Measurements from ENCODE around the gene TUBB3. TPM values are rescaled to one million over a fixed set of nuclear protein-coding genes. Genes with fewer than 3 reads are reported as not detected.
"Not testable (repeated sequence)": the region's sequence is repeated elsewhere in the genome, so short reads cannot be mapped to it uniquely, and the experiment has no call there.

TUBB3 gene
- total RNA-seq (10 to 100 TPM in 1 of 5 donors, 1 to 10 TPM in 1, under 1 TPM in 1, not detected in 2; 0.29 to 14.5 (median 1.0) TPM), polyA plus RNA-seq (1 to 10 TPM; 2.4 to 8.2 (median 5.0) TPM)
- long read RNA-seq, donor 1, partial matches to known transcripts = 0 of 2 reads
- long read RNA-seq, donor 1, other reads (novel, unspliced or antisense) = 0 of 2 reads
- long read RNA-seq, donor 2, transcript TUBB3-201 (4 exons, 1,769 nt) = major isoform, 8 of 8 reads
- long read RNA-seq, donor 2, partial matches to known transcripts = 0 of 8 reads
- long read RNA-seq, donor 2, other reads (novel, unspliced or antisense) = 0 of 8 reads
- long read RNA-seq, donor 3, partial matches to known transcripts = 0 of 4 reads
- long read RNA-seq, donor 3, other reads (novel, unspliced or antisense) = 0 of 4 reads
- long read RNA-seq, donor 4 = 0 reads
- long read RNA-seq, donor 5, transcript TUBB3-201 (4 exons, 1,769 nt) = major isoform, 6 of 6 reads
- long read RNA-seq, donor 5, partial matches to known transcripts = 0 of 6 reads
- long read RNA-seq, donor 5, other reads (novel, unspliced or antisense) = 0 of 6 reads
- long read RNA-seq, donor 6, transcript TUBB3-201 (4 exons, 1,769 nt) = major isoform, 13 of 13 reads
- long read RNA-seq, donor 6, partial matches to known transcripts = 0 of 13 reads
- long read RNA-seq, donor 6, other reads (novel, unspliced or antisense) = 0 of 13 reads
- long read RNA-seq, donor 7, transcript TUBB3-201 (4 exons, 1,769 nt) = major isoform, 5 of 5 reads
- long read RNA-seq, donor 7, partial matches to known transcripts = 0 of 5 reads
- long read RNA-seq, donor 7, other reads (novel, unspliced or antisense) = 0 of 5 reads
- long read RNA-seq, donor 8, transcript TUBB3-201 (4 exons, 1,769 nt) = major isoform, 7 of 7 reads
- long read RNA-seq, donor 8, partial matches to known transcripts = 0 of 7 reads
- long read RNA-seq, donor 8, other reads (novel, unspliced or antisense) = 0 of 7 reads
- long read RNA-seq, donor 9, partial matches to known transcripts = 0 of 1 reads
- long read RNA-seq, donor 9, other reads (novel, unspliced or antisense) = 0 of 1 reads
- long read RNA-seq, donor 10, partial matches to known transcripts = 0 of 4 reads
- long read RNA-seq, donor 10, other reads (novel, unspliced or antisense) = 0 of 4 reads

- H3K9me3 ChIP-seq = no peaks in the 10 kb centered on the region
- peaks cover 18 to 100% (median 51%) of the 10 kb centered on the region in 3 donors for H3K27me3 ChIP-seq
- DNase-seq = peak; percentile 69 to 92
- no peaks in the 10 kb centered on the region for H3K36me3 ChIP-seq
- no peak for TF ChIP-seq EP300 (IDR thresholded peaks at IDR 0.05)
- no peak for TF ChIP-seq POLR2A (IDR thresholded peaks at IDR 0.05)
- TF ChIP-seq CTCF (IDR thresholded peaks at IDR 0.05) = no peak
- peak in 2 of 3 donors; percentile 72 to 76 for TF ChIP-seq POLR2AphosphoS5 (IDR thresholded peaks at IDR 0.05)
- H3K4me1 ChIP-seq = peaks cover 54 to 88% (median 66%) of the 10 kb centered on the region in 4 donors
- 0 to 1% (median 1%) methylated on average over 12 to 88 of the region's 88 CpGs for WGBS, 5 donors
- H3K27ac ChIP-seq = peak within 1 kb of the TSS; percentile 70 to 90 (median 85)
- H3K4me3 ChIP-seq = peak within 1 kb of the TSS; percentile 51 to 59 (median 58)
- intact Hi-C loops (cut with DNase I; ENCODE audit: low total_unique reads) = no loop called here
These were observed at the start of gene TUBB3 for GRCh38 chr16:89922884-89923639. Gene TUBB3 (plus strand): TSS chr16:89923342. CDS start chr16:89923402, 60 bp downstream.

DNA sequence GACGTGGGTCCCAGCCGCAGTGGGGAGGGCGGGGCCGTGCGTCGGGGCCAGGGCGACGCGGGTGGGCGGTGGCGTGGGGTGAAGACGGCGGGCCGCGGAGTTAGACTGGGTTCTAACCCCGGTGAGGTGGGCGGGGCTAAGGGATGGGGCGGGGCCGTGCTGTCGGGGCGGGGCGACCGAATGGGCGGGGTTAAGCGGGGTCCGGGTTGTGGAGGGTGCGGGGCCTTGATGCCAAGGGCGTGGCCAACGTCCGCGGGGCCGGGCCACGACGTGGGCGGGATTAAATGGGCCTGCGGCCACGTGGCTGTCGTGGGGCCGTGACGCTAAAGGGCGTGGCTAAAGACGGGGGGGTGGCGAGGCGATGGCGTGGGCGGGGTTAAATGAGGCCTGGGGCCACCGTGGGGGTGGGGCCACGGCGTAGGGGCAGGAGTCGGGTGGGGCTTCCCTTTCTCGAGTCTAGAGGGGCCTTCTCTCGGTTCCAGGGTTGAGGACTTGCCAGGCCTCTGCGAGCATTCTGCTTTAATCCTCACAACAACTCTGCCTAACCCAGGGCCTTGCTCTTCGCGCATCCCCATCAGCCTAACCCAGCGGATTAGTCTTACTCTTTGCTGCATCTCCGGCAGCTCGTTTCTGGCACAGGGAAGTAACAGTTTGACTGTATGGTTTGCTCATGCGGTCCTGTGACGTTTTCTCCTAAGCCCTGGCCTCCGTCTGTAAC, 49.0 kb upstream of the TUBB3 start:
- Histone ChIP-seq H3K9me3 (no peaks in the 10 kb centered on the region), H3K4me1 (peaks cover 11 to 37% (median 26%) of the 10 kb centered on the region in 4 donors), H3K27ac (peak overlapping the region; percentile 97 to 100 (median 100)), H3K4me3 (peak overlapping the region; percentile 70 to 85 (median 78)), H3K36me3 (peaks cover 7 to 39% (median 37%) of the 10 kb centered on the region in 4 donors), H3K27me3 (no peaks in the 10 kb centered on the region)
- DNase-seq = peak; percentile 97 to 98
- 3 to 7% (median 4%) methylated on average over 39 to 61 of the region's 61 CpGs for WGBS, 5 donors
- intact Hi-C loops (cut with DNase I; ENCODE audit: low total_unique reads) = no loop called here
- TF ChIP-seq EP300 (IDR thresholded peaks at IDR 0.05) = no peak
- no peak for TF ChIP-seq CTCF (IDR thresholded peaks at IDR 0.05)
- no peak for TF ChIP-seq POLR2A (IDR thresholded peaks at IDR 0.05)
- peak in 1 of 3 donors; percentile 68 for TF ChIP-seq POLR2AphosphoS5 (IDR thresholded peaks at IDR 0.05)

DNA sequence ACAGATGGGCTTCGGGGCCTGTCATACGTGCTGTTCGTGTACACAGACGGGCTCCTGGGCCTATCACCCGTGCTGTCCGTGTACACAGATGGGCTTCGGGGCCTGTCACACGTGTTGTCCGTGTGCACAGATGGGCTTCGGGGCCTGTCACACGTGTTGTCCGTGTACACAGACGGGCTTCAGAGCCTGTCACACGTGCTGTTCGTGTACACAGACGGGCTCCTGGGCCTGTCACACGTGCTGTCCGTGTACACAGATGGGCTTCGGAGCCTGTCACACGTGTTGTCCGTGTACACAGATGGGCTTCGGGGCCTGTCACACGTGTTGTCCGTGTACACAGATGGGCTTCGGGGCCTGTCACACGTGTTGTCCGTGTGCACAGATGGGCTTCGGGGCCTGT, 44.0 kb upstream of the TUBB3 start:
- H3K4me3 ChIP-seq; intact Hi-C loops (cut with DNase I; ENCODE audit: low total_unique reads); DNase-seq; H3K27ac ChIP-seq; H3K9me3 ChIP-seq; H3K27me3 ChIP-seq: not testable (repeated sequence)
- Histone ChIP-seq H3K36me3 (peaks cover 42 to 83% (median 74%) of the 10 kb centered on the region in 4 donors), H3K4me1 (peaks cover 6 to 31% (median 19%) of the 10 kb centered on the region in 4 donors)
- 93 to 97% (median 96%) methylated on average over 23 to 28 of the region's 28 CpGs for WGBS, 5 donors

All from stomach (tissue), 19 donors.